Stimulated activated CD4-positive, alpha-beta T cell treated with anti-CD3 and anti-CD28 coated beads, Interleukin-12 subunit alpha, Interleukin-12 subunit beta, amount 100 ng/mL, for 48 hours (primary cell): Measurements from ENCODE around the gene PLCB1.
"Not testable (repeated sequence)": the region's sequence is repeated elsewhere in the genome, so short reads cannot be mapped to it uniquely, and the experiment has no call there.

Experiments
- DNase-seq, 3 donors: peaks; one replicate each; pipeline ENCODE4 v3.0.0-alpha.2; 2020; ENCODE audit warnings: low read depth in 2 of 3, low spot score in 1 of 3

The PLCB1 gene

GRCh38 chr20:8639112-8639778 is 507.2 kb downstream of the PLCB1 start:
- no peak for DNase-seq

GRCh38 chr20:8640461-8640860 is 508.4 kb downstream of the PLCB1 start:
- no peak for DNase-seq

- no peak for DNase-seq
These were observed 510.2 kb downstream of the PLCB1 start for GRCh38 chr20:8642247-8642646.

GRCh38 chr20:8644468-8644867 is 512.4 kb downstream of the PLCB1 start:
- DNase-seq = not testable (repeated sequence)

- no peak for DNase-seq
These were observed 513.3 kb downstream of the PLCB1 start for GRCh38 chr20:8645326-8645725.

- DNase-seq = no peak
These were observed 514.0 kb downstream of the PLCB1 start for GRCh38 chr20:8646033-8646441.

- no peak for DNase-seq
These were observed 514.6 kb downstream of the PLCB1 start for GRCh38 chr20:8646716-8647115.

GRCh38 chr20:8647961-8648441 is 515.9 kb downstream of the PLCB1 start:
- DNase-seq = no peak

- no peak for DNase-seq
These were observed 516.4 kb downstream of the PLCB1 start for GRCh38 chr20:8648466-8648865.

GRCh38 chr20:8652396-8652795 is 520.3 kb downstream of the PLCB1 start:
- DNase-seq = no peak

- no peak for DNase-seq
These were observed 522.4 kb downstream of the PLCB1 start for GRCh38 chr20:8654486-8654885.

- no peak for DNase-seq
These were observed 524.3 kb downstream of the PLCB1 start for GRCh38 chr20:8656335-8656734.

- no peak for DNase-seq
These were observed 525.6 kb downstream of the PLCB1 start for GRCh38 chr20:8657664-8658063.

GRCh38 chr20:8658103-8658502 is 526.0 kb downstream of the PLCB1 start:
- DNase-seq = no peak

- no peak for DNase-seq
These were observed 529.3 kb downstream of the PLCB1 start for GRCh38 chr20:8661229-8661952.

- DNase-seq = no peak
These were observed 530.4 kb downstream of the PLCB1 start for GRCh38 chr20:8662433-8662954.

GRCh38 chr20:8663424-8663823 is 531.4 kb downstream of the PLCB1 start:
- no peak for DNase-seq

- DNase-seq = no peak
These were observed 532.7 kb downstream of the PLCB1 start for GRCh38 chr20:8664778-8665177.

GRCh38 chr20:8667306-8667705 is 535.2 kb downstream of the PLCB1 start:
- DNase-seq = no peak

GRCh38 chr20:8670207-8670892 is 538.3 kb downstream of the PLCB1 start:
- DNase-seq = no peak

- DNase-seq = no peak
These were observed 538.8 kb downstream of the PLCB1 start for GRCh38 chr20:8670893-8671215.

- DNase-seq = no peak
These were observed 539.4 kb downstream of the PLCB1 start for GRCh38 chr20:8671370-8671961.
